CD4-positive, alpha-beta T cell treated with Interleukin-6 at 100 ng/mL for 8 hours (primary cell): ENCODE results near the gene RSU1.

Experiments
- DNase-seq: peaks from one replicate; pipeline ENCODE4 v3.0.0-alpha.2; 2020; ENCODE audit warnings: mixed read lengths, low spot score

RSU1 gene

DNA sequence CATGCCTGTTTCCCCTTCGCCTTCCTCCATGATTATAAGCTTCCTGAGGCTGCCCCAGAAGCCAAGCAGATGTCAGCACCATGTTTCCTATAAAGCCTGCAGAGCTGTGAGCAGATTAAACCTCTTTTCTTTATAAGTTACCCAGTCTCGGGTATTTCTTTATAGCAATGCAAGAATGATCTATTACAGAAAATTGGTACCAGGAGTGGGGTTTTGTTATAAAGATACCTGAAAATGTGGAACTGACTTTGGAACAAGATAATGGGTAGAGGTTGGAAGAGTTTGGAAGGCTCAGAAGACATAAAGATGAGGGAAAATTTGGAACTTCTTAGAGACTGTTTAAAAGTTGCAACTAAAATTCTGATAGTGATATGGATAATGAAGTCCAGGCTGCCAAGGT lies 4.8 kb upstream of the RSU1 start:
- no peak for DNase-seq

DNA sequence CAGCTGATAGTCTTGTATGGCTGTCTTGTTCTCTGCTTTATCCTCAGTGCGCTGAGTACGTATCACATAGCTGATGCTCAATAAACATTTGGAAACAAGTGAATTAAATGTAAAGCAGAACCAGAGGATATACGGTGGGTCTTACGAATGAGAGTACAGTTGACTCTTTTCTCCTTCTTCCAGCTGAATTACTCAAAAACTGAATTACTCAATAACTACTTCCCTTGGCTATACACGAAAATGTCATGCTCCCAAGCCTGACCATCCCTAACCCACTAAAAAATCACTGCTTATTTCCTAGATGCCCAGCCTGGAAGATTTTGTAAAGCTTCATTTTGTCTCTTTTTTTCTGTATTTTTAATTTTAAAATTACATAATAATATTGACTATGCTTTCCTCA lies 3.2 kb upstream of the RSU1 start:
- DNase-seq, result no peak

DNA sequence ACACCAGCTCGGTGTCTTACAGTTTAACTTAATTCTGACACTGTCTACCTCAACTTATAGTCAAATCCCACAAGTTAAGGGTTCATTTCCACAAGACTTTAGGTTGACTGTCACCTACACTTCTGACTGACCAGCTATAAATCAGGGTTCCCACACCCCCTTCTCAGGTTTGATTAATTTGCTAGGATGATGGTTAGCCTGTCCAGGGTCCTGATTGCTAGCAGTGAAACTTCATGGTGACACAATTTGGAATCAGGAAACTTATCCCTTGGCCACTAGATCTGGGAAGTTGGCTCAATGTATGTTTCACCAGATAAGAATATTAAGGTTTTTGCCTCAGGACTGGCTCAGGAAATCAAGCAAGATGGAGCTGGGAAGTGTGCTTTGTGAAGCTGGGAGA lies 2.8 kb upstream of the RSU1 start:
- DNase-seq, result no peak

DNA sequence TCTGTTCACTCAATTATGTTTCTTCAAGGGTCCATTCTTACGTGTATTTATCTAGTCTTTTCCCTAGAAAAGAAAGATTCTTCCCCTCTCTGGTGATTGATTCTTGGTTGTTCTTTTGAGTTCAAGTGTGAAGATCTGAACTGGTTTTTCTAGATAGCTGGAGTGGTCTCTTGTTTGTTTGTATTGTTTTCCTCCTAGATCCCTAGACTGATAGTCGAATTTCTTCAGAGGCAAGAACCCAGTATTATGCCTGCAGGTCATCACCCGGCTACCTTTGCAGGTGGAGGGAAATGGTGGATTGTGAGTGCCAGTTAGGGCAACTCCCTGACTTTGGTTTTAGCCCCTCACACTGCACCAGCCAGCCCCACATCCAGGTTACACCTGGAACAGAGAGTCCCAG lies 2.2 kb upstream of the RSU1 start:
- DNase-seq, result no peak

DNA sequence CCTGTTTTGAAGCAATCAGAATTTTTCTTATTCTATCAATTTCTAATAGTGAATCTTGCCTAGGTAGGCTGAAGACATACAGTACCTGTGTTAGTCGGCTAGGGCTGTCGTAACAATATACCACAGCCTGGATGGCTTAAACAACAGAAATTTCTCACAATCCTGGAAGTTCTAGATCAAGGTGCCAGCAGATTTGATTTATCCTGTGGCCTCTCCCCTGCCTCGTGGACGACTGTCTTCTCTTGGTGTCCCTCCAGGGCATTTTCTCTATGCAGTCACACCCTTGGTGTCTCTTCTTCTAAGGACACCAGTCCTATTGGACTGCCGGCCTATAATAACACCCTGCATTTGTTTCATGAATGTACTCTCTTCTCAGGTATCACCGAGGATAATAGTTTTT lies 1.8 kb upstream of the RSU1 start:
- DNase-seq, result no peak

DNA sequence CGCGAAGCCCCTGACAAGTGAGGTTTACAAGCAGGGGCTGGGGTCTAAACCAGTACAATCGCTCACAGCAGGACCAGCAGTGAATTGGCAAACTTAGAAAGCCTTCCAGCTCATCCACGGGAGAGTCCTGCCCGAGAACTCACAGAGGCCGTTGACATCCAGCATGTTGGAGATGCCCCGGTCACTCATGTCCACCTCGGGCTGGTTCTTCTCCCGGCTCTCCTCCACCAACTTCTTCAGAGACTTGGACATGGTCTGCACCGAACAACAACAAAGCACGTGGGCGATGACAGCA lies 447 bp downstream of the RSU1 start:
- no peak for DNase-seq

DNA sequence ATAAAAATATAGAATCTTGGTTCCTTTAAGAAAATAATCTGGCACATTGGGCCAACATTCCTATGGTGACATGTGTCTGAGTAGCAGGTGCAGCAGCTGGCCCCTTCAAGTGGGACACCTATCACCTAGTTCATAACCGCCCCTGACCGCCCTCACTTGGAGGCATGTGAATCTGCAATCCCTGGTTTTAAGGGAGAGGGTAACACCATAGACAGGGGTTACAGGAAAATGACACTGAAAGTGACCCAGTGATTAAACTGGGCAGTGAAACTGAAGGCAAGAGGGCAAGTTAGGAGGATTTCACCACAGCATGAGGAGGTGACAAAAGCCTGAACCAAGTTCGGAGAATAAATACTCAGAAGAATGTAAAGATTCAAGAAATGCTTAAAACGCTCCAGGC lies 1.1 kb downstream of the RSU1 start:
- no peak for DNase-seq

DNA sequence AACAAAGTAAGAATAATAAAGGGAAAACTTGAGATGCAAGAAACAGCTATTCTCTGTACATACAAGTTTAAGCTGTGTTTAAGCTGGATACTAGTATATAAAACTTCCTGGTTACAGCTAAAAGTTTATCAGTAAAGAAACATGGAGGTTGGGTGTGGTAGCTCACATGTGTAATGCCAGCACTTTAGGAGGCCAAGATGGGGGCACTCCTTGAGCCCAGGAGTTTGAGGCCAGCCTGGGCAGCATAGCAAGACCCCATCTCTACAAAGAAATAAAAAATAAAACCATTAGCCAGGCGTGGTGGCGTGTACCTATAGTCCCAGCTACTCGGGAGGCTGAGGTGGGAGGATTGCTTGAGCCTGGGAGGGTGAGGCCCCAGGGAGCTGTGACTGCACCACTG lies 3.2 kb downstream of the RSU1 start:
- no peak for DNase-seq

DNA sequence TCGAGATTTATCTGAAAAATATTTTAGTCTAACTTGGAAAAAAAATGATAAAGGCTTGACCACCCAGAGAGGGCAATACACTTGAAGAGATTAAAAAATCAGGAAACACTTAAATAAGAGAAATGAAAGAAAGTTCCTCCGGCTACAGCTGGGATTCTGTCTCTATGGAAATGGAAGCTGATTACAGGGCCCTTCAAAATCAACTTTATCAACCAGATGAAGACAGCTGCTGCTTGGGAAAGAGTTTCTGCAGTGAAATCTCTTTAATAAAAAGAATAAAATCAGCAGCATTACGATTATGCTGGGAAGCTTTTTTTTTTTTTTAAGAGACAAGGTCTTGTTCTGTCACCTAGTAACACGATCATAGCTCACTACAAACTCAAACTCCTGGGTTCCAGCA lies 4.5 kb downstream of the RSU1 start:
- DNase-seq, result no peak

DNA sequence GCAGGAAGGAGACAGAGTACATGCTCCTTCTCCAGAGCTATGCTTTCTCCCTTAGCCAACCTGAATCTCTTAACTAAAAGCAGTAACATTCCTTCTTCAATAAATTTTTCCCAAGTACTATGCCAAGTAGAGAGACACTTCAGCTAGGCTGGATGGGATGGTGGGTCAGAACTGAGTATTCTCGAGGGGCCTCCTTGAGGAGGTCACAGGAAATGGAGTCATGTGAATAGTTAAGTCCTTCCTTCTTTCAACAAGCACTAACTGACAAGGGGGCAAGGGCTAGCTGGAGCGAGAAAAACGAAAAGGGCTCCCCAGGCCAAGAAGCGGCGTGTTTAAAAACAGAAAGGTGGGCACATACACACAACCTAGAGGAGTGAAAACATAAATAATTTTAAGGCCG lies 5.5 kb downstream of the RSU1 start:
- DNase-seq, result no peak

DNA sequence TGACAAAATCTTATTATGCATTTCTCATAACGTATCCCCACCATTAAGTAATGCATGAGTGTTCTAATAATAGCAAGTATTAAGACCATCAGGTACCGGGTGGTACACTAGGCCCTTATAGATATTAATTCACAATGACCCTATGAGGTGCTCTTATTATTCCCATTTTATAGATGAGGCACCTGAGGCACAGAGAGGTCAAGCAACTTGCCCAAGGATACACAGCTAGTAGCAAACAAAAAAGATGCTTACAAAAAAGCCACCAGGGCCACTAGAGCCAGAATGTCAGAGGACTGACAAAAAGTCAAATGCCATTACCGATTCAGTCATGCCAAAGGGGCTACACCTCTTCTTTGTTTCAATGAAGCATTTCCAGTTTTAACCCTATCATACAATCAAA lies 5.9 kb downstream of the RSU1 start:
- DNase-seq, result no peak

DNA sequence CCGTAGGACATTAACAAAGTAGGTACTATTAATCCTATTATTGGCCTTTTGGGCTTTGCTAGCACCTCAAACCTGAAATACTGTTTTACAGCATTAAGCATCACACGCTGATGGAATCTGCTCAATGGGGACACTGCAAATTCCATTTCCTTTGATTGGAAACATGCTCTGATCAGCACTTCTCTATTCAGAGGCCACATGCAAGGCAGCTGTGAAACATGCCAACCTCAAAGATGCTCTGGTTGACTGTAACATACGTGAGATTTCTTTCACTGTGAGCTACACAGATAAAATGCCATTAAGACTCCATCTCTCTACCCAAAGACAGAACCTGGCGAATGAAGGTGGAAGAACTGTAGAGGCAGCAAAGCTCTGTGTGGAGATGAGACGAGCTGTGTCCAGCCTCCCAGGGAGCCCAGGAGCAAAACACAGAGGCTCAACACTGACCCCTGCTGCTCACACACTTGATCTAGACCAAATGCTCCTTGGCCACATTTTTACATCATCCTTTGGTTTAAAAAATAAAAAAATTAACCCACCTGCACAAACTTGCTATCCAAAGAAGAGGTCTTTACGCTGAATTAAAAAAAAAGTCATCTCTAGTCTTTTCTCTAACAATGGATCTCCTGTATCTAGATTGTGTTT lies 8.0 kb downstream of the RSU1 start:
- peak; percentile 29 for DNase-seq

DNA sequence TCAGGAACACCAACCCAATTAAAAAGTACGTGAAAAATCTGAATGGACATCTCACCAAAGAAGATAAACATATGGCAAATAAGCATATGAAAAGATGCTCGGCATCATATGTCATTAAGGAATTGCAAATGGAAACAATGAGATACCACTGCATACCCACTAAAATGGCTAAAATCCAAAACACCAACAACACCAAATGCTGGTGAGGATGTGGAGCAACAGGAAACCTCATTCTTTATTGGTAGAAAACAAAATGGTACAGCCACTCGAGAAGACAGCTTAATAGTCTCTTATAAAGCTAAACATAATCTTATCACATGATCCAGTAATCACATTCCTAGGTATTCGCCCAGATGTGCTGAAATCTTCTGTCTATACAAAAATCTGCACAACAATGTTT lies 13.1 kb downstream of the RSU1 start:
- no peak for DNase-seq

DNA sequence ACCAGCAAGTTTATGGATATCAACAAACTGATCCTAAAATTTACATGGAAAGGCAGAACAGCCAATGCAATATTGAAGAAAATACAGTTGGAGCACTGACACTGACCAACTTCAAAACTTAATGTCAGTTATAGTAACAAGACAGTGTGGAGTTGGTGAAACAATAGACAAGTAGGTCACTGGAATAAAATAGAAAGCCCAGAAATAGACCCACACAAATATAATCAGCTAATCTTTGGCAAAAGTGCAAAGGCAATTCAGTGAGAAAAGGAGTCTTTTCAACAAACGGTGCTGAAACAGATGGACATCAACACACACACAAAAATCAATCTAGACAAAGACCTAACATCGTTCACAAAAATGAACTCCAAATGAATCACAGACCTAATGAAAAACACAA lies 13.8 kb downstream of the RSU1 start:
- DNase-seq, result no peak

DNA sequence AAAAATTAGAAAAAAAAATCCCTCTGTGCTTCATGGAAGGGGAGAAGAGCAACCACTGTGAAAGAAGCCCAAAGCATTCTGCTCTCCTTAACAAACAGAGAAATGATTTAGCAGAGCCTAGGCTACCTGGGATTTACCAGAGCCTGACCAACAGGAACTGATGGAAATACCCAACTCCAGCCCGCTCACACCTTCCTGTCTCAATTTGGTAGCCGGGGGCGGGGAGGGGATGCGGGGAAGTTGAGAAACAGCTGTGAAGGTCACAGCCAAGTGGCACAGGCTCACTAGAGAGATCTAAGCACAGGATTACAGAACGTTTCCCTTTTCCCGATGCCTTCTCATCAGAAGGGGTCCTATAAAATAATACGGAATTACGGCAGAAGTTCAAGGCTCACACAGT lies 17.6 kb downstream of the RSU1 start:
- no peak for DNase-seq

DNA sequence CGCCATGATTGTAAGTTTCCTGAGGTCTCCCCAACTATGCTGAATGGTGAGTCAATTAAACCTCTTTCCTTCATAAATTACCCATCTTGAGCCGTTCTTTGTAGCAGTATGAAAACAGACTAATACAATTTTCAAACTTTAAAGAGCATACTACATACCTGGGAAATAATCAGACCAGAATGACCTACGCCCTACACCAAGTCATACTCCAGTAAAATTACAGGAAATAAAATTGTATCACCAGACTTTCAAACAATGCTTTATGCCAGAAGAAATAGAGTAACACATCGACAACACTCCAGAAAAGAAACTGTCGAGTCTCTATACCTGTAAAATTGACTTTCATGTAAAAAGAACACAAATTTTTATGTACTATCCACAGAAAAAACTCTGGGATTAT lies 18.7 kb downstream of the RSU1 start:
- DNase-seq, result no peak

DNA sequence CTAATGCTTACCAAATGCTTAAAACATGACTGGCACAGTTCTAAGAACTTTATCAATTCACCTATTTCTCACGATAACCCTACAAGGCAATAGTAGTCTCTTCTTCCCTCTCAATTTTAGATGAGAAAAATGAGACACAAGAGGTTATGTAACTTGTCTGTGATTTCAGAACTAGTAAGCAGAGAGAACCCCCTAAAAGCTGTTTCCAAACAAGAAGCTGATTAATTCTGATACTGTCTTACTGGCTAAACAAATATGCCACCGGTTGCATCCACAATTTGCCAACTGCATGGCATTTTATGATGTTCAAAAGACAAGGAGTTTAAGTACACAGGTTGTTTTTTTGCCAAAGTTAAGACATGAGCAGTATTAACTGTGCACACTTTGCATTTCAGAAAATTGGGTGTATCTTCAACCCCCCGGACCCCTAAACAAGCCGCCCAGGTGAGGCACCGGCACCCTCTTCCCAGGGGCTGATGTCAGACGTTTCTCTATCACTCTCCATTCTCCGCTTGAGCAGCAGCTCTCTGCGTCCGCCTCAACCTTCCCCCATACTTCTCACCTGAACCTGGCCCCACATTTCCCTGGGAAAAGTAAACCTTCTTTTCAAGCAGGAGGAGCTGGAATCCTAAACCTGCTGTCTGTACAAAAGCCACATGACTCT lies 21.7 kb downstream of the RSU1 start:
- no peak for DNase-seq

DNA sequence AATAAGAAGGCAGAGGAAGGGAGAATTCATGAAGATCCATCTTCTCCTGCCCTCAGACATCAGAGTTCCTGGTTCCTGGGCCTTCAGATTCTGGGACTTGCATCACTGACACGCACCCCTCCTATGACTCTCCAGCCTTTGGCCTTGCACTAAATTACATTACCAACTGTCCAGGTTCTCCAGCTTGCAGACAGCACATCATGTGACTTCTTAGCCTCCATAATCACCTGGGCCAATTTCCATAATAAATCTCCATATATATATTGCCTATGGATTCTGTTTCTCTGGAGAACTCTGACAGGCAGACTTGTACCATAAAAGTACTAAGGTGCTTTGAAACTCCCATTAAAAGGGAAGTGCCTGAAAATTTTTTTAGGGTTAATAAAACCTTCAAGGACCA lies 23.2 kb downstream of the RSU1 start:
- DNase-seq, result no peak

DNA sequence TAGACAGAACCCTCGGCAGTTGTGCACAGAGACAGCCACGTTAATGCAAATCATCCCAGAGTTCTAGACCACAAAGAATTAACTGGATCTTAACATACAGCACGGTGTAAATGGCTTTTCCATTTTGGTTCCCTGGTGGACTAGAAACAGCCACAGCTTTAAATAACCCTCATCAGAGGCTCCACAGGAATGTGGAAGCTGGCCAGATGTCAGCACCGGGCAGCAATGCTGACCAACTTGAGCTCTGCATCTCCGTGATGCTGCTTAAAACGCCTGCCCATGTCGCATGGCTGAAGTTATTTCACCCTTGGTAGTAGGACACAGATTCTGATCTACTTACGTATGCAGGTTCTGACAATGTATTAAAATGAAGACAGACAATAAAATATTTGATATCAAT lies 24.5 kb downstream of the RSU1 start:
- DNase-seq, result no peak

DNA sequence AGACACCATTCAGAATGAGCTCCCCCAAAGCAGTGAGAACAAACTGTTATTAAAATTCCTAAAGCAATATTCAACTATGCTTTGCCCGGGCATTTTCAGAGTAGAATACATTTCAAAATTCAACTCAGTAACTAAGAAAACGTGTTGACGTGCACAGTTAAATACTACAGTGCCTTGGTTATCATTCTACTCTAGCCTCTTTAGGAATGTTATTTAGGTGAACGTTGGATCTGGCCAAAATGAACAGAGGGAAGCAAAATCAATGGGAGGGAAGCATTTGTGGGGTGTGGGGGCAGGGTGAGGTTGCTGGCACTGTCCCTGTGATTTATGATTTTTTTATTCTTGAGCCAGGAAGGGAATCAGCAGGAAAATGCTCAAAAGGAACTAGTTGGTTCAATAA lies 27.5 kb downstream of the RSU1 start:
- DNase-seq, result no peak

DNA sequence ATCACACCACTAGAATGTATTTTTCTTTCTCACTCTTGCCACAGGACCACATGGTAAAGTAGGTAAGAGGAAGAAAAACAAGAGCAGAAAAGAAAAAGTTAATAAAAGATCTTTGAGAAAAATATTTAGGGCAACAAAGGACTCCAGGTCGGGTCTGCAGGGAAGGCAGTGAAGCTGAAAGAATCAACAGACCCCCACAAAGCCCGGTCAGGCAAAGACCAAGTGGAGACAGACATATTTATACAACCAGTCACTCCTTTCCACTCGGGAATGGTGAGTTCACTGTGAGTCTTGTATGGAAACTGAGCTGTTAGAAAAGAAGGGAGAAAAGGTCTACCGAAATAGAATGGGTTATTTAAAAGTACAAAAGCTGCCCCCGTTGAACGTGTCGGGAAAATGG lies 28.0 kb downstream of the RSU1 start:
- no peak for DNase-seq

DNA sequence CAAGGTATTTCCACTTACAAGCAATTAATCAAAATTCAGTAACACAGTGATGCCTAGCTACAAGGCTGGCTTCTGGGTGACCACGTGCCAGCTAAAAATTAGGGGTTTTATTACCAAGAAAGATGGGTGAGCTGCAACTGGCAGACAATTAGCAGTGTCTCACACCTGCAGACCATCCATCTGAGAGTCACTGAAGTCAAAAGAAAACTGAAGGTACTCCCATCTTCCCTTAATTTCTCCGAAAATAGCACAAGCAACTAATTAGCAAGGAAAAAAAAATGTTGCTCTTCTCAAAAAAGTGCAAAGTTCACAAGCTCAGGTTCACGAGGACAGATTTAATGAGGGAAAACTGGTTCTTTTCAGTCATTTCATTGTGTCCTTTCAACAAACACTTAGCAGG lies 28.4 kb downstream of the RSU1 start:
- no peak for DNase-seq

DNA sequence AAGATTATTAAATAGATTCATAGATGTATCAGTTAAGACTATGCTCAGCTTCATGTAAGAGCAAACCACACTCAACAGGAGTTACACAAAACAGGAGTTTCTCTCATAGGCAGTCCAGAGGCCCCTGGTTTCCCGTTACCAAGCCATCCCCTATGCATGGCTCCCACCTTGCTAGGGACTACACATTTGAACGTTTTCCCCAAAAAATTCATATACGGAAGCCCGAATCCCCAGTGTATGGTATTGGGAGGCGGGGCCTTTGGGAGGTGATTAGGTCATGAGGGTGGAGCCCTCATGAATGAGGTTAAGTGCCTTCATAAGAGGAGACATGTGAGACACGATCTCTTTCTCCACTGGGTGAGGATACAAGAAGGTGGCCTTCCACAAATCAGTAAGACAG lies 29.1 kb downstream of the RSU1 start:
- peak; percentile 4 for DNase-seq

DNA sequence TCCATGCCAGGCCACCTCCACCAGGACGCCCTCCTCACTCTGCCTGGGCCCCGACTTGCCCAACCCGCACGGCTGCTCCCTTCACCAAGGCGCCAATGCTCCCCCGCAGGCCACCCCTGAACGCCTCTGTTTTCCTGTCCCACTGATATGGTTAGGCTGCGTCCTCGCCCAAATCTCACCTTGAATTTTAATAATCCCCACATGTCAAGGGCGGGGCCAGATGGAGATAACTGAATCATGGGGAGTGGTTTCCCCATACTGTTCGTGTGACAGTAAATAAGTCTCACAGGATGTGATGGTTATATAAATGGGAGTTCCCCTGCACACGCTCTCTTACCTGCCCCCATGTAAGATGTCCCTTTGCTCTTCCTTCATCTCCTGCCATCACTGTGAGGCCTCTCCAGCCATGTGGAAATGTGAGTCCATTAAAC lies 29.8 kb downstream of the RSU1 start:
- DNase-seq, result peak; percentile 75
